Loucy (cell line): ENCODE data around the gene ZNF438.
A peak's percentile ranks its signal among the peaks of the same experiment; 100 is the strongest.
"Not testable (repeated sequence)": the region's sequence is repeated elsewhere in the genome, so short reads cannot be mapped to it uniquely, and the experiment has no call there.

Source experiments
- H2AFZ ChIP-seq: fragments of 200-600 bp; sonication (generic); 2 replicates; pipeline ENCODE4 v1.6.0; 2016; ENCODE audit warnings: antibody characterized with exemption, mild to moderate bottlenecking, low read length, moderate library complexity
- H3F3A ChIP-seq: fragments of 200-600 bp; 2 replicates; pipeline ENCODE4 v1.6.0; 2016; ENCODE audit warnings: antibody characterized with exemption, low read depth, mild to moderate bottlenecking
- H3K27me3 ChIP-seq: fragments of 200-600 bp; sonication (generic); 2 replicates; pipeline ENCODE4 v1.6.1; 2014; ENCODE audit warnings: low read length, mild to moderate bottlenecking; ENCODE audit not compliant: insufficient read depth, poor library complexity, severe bottlenecking
- H3K36me3 ChIP-seq: fragments of 200-600 bp; sonication (generic); 2 replicates; pipeline ENCODE4 v1.6.1; 2016; ENCODE audit warnings: low read length; ENCODE audit not compliant: insufficient read depth
- H3K4me1 ChIP-seq: fragments of 200-600 bp; sonication (generic); 2 replicates; pipeline ENCODE4 v1.5.1; 2014; ENCODE audit warnings: low read length, mild to moderate bottlenecking; ENCODE audit not compliant: insufficient read depth, poor library complexity, severe bottlenecking
- H3K4me2 ChIP-seq: fragments of 200-600 bp; sonication (generic); 2 replicates; pipeline ENCODE4 v1.6.0; 2014; ENCODE audit warnings: antibody characterized with exemption, low read length, low read depth, mild to moderate bottlenecking; ENCODE audit not compliant: poor library complexity, severe bottlenecking
- H3K4me3 ChIP-seq: fragments of 200-600 bp; sonication (generic); 2 replicates; pipeline ENCODE4 v1.5.1; 2014; ENCODE audit warnings: low read length, mild to moderate bottlenecking, mixed read lengths; ENCODE audit not compliant: poor library complexity, severe bottlenecking
- H3K79me2 ChIP-seq: fragments of 200-600 bp; sonication (generic); 2 replicates; pipeline ENCODE4 v1.6.1; 2014; ENCODE audit warnings: low read length; ENCODE audit not compliant: insufficient read depth
- H3K9ac ChIP-seq: fragments of 200-600 bp; sonication (generic); 2 replicates; pipeline ENCODE4 v1.6.0; 2014; ENCODE audit warnings: mild to moderate bottlenecking, low read depth, low read length, moderate library complexity; ENCODE audit not compliant: poor library complexity, severe bottlenecking
- H3K9me2 ChIP-seq: fragments of 200-600 bp; sonication (generic); replicated peaks from 2 replicates; pipeline ENCODE4 v1.6.1; 2016; ENCODE audit warnings: low read depth, low read length, mixed read lengths
- H3K9me3 ChIP-seq: fragments of 200-600 bp; sonication (generic); 2 replicates; pipeline ENCODE4 v1.6.1; 2014; ENCODE audit warnings: mild to moderate bottlenecking, antibody characterized with exemption, low read length, low read depth; ENCODE audit not compliant: insufficient read depth
- H4K20me1 ChIP-seq: fragments of 200-600 bp; sonication (generic); 2 replicates; pipeline ENCODE4 v1.6.0; 2014; ENCODE audit warnings: antibody characterized with exemption, low read length, mild to moderate bottlenecking; ENCODE audit not compliant: insufficient read depth, poor library complexity, severe bottlenecking
- EZH2phosphoT487 ChIP-seq: fragments of 200-600 bp; IDR thresholded peaks from 2 replicates; pipeline ENCODE4 v1.6.1; 2018; ENCODE audit warnings: antibody characterized with exemption, mild to moderate bottlenecking, moderate library complexity, borderline replicate concordance
- TF ChIP-seq, protein P1 (sequence below): fragments of 200-600 bp; sonication (generic); conservative IDR thresholded peaks from 2 replicates; pipeline ENCODE4 v1.5.1; 2014; ENCODE audit warnings: mild to moderate bottlenecking, antibody characterized with exemption, low read length

ZNF438 gene

DNA sequence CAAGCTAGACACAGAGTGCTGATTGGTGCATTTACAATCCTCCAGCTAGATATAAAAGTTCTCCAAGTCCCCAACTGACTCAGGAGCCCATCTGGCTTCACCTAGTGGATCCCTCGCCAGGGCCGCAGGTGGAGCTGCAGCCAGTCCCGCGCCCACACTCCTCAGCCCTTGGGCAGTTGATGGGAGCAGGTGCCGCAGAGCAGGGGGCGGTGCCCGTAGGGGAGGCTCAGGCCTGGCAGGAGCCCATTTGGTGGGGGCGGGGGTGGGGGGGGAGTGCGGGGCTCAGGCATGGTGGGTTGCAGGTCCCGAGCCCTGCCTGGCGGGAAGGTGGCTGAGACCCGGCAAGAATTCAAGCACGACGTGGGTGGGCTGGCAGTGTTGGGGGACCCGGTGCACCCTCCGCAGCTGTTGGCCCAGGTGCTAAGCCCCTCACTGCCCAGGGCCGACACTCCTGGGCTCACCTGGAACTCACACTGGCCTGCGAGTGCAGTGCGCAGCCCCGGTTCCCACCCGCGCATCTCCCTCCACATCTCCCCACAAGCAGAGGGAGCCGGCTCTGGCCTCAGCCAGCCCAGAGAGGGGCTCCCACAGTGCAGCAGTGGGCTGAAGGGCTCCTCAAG is 101.7 kb downstream of the ZNF438 start:
- no peak overlapping the region for H2AFZ ChIP-seq
- no peaks in the 10 kb centered on the region for H4K20me1 ChIP-seq
- TF ChIP-seq, protein P1, sequence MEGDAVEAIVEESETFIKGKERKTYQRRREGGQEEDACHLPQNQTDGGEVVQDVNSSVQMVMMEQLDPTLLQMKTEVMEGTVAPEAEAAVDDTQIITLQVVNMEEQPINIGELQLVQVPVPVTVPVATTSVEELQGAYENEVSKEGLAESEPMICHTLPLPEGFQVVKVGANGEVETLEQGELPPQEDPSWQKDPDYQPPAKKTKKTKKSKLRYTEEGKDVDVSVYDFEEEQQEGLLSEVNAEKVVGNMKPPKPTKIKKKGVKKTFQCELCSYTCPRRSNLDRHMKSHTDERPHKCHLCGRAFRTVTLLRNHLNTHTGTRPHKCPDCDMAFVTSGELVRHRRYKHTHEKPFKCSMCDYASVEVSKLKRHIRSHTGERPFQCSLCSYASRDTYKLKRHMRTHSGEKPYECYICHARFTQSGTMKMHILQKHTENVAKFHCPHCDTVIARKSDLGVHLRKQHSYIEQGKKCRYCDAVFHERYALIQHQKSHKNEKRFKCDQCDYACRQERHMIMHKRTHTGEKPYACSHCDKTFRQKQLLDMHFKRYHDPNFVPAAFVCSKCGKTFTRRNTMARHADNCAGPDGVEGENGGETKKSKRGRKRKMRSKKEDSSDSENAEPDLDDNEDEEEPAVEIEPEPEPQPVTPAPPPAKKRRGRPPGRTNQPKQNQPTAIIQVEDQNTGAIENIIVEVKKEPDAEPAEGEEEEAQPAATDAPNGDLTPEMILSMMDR, result no peak
- TF ChIP-seq EZH2phosphoT487, result no peak

DNA sequence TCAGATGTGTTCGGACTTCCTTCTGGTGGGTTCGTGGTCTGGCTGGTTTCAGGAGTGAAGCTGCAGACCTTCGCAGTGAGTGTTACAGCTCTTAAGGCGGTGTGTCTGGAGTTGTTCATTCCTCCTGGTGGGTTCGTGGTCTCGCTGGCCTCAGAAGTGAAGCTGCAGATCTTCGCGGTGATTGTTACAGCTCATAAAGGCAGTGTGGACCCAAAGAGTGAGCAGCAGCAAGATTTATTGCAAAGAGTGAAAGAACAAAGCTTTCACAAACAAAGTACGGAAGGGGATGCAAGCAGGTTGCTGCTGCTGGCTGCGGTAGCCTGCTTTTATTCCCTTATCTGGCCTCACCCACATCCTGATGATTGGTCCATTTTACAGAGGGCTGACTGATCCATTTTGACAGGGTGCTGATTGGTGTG is 102.3 kb downstream of the ZNF438 start:
- not testable (repeated sequence) for H3F3A ChIP-seq, H4K20me1 ChIP-seq, H3K79me2 ChIP-seq, H3K4me1 ChIP-seq, H3K27me3 ChIP-seq, H2AFZ ChIP-seq, H3K9me2 ChIP-seq, H3K36me3 ChIP-seq, H3K9ac ChIP-seq
- Histone ChIP-seq H3K4me3 (peak overlapping the region; percentile 13), H3K4me2 (peak overlapping the region; percentile 48), H3K9me3 (peaks cover 11% of the 10 kb centered on the region; the same call in 1 of the 2 replicates)

More for the DNA sequence above, 101.7 kb downstream of the ZNF438 start:
- H3K9me2 ChIP-seq, result no peaks in the 10 kb centered on the region
- H3K27me3 ChIP-seq, result no peaks in the 10 kb centered on the region
- H3F3A ChIP-seq, result no peaks in the 10 kb centered on the region
- H3K4me3 ChIP-seq, result no peak overlapping the region
- H3K4me2 ChIP-seq, result no peak overlapping the region
- H3K79me2 ChIP-seq, result no peaks in the 10 kb centered on the region
- H3K9ac ChIP-seq, result no peak overlapping the region
- H3K36me3 ChIP-seq, result no peaks in the 10 kb centered on the region
- H3K4me1 ChIP-seq, result peaks cover 3% of the 10 kb centered on the region
- peaks cover 4% of the 10 kb centered on the region; the same call in 1 of the 2 replicates for H3K9me3 ChIP-seq

DNA sequence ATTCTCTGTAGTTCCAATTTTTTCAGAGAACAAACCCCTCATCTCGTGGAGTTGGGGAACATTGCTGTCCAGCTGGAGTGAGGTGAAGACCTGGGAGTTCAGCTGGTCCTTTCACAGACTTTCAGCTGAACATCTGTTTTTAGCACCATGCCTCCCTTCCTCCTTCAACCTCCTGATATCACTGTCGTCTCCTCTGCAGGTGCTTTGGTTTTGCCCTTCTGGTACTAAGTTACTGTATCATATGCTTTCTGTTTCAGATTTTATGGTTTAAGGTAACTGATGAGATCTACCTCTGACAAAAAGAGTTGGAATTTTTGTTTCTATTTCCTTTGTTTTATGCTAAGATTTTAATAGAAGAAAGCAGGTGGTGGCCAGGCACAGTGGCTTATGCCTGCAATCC is 102.9 kb downstream of the ZNF438 start:
- Histone ChIP-seq H3K4me2 (peak overlapping the region; percentile 48), H3K9ac (no peak overlapping the region), H3K36me3 (no peaks in the 10 kb centered on the region), H2AFZ (no peak overlapping the region), H3K4me1 (peaks cover 3% of the 10 kb centered on the region), H3K9me2 (no peaks in the 10 kb centered on the region), H3F3A (no peaks in the 10 kb centered on the region), H3K27me3 (no peaks in the 10 kb centered on the region), H3K9me3 (peaks cover 17% of the 10 kb centered on the region; the same call in 1 of the 2 replicates), H3K4me3 (peak overlapping the region; percentile 13), H3K79me2 (no peaks in the 10 kb centered on the region), H4K20me1 (no peaks in the 10 kb centered on the region)
- TF ChIP-seq EZH2phosphoT487, result no peak
- TF ChIP-seq, protein P1, result no peak

DNA sequence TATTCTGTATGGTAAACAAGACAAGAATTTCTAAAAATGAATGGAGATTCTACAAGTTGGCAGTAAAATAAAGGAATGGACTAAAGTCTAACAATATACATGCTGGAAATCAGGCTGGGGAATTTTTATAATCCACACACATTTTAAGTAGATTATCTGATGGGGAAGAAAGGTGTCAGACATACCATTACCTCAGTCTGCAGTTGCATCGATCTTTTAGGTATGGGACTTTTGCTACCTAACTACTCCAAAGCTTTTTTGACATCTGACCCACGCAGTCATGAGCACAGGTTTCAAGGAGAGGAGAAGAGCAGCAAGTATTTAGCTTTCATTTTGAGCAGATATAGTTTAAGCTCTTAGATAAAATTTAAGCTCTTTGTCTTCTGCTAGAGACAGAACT is 113.0 kb downstream of the ZNF438 start:
- Histone ChIP-seq H3K4me2 (no peak overlapping the region), H3K4me1 (no peaks in the 10 kb centered on the region), H3K36me3 (no peaks in the 10 kb centered on the region), H3K79me2 (no peaks in the 10 kb centered on the region), H3K9ac (no peak overlapping the region), H2AFZ (no peak overlapping the region), H3K4me3 (no peak overlapping the region), H3K9me2 (no peaks in the 10 kb centered on the region), H3F3A (no peaks in the 10 kb centered on the region), H3K9me3 (peaks cover 3% of the 10 kb centered on the region; the same call in 1 of the 2 replicates), H3K27me3 (no peaks in the 10 kb centered on the region), H4K20me1 (no peaks in the 10 kb centered on the region)
- TF ChIP-seq, protein P1, result no peak
